ENCODE data around the gene ADGRD1. TPM values are rescaled to one million over a fixed set of nuclear protein-coding genes. Genes with fewer than 3 reads are reported as not detected.

Gene ADGRD1
- total RNA-seq, 1 donor from 2014 or later: 4.1 TPM

DNA sequence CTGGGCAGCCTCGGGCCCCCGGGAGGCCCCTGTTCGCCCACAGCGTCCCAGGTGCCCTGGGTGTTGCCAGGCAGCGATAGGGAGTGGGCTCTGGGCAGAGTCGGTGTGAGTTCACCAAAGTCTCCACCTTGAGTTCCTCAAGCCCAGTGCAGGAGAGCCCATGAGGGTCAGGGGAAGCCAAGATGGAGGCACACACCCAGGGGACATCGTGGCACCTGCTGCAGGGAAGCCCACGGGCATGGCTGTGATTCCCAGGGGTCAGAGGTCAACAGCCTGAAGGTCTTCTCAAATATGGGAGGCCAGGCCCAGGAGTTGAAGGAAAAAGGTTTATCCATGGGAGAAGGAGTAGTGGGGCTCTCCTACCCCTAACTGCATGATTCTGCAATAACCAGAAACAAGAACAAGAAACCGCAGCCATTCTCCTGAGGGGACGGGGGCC lies 148.8 kb downstream of the ADGRD1 start:
- DNase-seq (ENCODE audit: low spot score): no peak

DNA sequence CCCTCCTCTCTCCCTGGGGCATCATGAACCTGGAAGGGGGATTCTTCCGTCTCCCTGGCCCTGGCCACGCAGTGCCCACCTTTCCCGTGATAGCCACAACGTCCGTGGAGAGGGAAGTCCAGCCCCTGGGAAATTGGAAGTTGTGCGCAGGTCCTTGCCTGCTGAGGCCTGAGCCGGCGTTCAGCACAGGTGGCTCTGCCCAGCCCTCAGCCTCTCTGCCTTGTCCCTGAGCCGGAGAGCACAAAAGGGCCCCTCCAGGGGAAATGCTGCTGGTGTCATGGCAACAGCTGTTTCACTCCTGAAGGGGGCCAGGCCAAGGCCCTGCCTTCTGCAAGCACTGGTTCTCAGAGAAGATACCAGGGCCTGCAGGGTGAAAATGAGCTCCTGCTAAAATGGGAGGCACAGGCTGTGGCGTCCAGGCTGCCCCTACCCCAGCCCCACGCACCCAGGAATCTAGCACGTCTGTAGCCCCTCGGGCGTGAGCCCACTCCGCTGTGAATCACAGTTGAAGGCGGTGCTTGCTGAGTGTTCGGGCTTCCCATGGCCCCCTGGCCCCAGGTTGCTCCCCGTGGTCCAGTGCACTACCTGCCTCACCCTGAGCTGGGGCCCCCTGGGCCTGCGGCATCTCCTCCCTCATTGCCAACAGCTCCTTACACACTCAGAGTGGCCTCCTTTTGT lies 149.4 kb downstream of the ADGRD1 start:
- no peak for DNase-seq (ENCODE audit: low spot score)

DNA sequence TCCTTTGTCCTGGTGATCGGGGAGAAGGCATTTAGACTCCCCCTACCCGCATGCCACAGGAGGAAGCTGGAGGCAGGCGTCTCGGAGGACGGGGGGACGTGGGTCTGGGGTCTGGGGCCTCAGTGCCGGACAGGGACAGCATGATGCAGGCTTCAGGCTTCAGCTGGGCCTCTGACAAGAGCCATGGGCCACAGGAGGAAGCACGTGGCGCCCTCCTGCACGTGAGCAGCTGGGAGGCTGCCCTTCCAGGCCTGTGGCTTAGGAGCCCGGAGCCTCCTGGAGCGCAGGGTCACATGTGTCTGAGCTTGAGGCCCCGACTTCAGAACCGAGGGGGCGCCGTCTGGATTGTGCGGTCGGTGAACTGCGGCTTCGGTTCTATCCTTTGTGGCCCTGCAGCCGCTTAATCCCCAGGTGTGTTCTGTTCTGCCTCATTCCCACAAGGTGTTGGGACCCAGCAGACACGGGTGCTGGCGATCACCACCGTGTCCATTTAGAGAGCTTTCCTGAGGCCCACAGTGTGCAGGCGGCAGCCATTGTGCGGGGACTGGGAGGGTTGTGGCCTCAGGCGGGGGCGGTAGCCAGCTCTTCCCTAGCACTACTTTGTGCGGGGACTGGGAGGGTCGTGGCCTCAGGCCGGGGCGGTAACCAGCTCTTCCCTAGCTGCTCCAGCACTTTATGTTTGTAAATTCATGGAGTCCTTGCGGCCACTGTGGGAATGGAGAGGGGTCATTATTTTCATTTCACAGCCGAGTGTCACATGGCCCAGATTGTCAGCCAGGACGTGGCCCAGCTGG lies 150.2 kb downstream of the ADGRD1 start:
- no peak for DNase-seq (ENCODE audit: low spot score)

DNA sequence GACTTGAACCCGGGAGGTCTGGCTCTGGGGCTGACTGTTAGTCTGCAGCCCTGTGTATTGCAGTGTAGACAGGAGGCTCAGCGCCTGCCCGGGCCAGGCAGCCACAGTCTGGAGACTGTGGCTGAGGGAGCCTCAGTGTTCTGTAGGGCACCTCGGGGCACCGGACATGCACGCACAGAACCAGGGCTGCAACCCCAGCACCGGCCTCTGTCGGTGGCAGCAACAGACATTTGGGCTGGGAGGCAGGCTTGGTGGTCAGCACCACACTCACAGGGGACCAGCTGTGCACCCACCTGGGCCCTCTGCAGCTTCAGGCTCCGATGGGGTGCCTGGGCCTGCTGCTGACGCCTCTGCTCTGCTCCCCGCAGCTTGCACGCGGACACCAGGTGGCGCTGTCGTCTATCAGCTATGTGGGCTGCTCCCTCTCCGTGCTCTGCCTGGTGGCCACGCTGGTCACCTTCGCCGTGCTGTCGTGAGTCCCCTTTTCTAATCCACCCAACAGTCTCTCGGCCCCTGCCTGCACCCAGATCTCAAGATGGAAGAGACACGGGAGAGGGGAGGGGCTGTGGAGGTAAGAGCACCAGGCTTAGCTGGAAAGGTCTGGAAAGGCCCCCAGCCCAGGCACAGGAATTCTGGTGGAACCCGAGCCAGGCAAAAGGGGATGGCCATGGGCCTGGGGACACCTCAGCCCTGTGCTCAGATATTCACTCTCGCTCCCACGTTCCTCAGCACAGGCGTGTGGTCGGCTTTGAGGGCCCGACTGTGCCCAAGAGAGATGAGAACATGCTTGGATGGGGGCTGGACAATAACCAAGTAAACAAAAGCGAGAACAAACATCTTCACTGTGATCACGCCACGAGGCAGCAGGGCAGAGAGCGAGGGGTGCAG lies 151.0 kb downstream of the ADGRD1 start:
- DNase-seq (ENCODE audit: low spot score): peak; percentile 73

DNA sequence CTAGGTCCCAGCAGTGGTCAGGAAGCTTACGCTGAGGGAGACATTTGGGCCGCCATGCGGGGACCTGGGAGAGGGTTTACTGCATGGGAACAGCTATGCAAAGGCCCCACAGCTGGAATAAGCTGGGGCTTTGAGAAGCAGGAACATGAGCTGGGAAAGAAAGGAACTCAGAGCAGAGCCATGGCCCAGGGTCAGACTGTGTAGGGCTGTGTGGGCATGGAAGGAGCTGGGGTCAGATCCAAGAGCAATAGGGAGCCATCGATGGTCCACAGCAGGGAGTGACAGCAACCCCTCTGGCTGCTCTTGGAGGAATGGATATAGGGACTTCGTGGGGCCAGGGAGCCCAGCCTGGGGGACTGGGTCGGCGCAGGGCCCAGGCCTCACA lies 151.6 kb downstream of the ADGRD1 start:
- no peak for DNase-seq (ENCODE audit: low spot score)

DNA sequence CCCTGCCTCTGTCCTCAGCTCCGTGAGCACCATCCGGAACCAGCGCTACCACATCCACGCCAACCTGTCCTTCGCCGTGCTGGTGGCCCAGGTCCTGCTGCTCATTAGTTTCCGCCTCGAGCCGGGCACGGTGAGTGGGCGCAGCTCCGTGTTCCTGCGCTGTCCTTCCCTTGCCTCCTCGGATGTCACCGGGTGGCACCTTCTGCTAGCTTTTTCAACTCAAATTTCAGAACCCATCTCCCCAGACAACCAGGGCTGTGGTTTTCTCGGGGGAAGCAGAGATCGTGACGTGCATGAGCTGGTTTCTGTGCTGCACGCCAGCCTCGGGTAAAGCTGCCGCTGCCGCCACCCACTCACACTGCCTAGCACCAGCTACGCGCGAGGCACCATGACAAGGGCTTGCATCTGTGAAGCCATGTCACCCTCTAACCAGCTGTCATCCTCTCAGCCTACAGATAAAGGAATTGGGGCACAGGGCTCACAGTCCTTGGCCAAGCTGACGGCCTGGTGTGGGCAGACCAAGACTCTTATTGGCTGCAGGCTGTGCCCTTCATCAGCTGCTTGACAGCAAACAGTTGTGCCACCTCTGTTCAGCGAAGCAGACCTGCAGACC lies 152.1 kb downstream of the ADGRD1 start:
- no peak for DNase-seq (ENCODE audit: low spot score)

DNA sequence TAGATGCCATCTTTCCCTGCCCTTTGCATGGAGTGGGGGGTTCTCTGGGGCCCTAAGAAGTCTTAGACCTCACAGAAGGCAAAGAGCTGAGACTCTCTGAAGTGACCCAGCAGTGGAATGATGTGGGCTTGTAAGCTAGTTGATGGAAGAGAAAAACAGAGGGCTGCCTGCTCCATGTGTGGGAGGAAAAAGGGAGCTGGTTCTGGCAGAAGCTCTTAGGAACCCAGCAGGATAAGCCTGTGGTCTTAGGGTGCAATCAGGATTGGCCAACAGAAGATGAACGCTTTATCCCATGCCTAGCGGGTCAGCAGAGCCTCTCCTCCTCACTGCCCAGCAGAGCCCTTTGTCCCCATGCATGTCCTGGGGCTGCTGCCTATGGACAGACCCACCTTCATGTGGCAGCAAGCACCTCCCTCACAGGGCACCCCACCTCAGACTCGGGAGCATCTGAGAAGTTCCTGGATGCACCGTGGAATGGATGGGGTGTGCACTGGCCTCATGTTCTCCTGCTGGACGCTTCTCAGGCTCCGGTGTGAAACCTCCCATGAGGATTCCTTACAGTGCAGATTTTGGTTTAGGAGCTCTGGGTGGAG lies 152.7 kb downstream of the ADGRD1 start:
- DNase-seq (ENCODE audit: low spot score): peak; percentile 63

DNA sequence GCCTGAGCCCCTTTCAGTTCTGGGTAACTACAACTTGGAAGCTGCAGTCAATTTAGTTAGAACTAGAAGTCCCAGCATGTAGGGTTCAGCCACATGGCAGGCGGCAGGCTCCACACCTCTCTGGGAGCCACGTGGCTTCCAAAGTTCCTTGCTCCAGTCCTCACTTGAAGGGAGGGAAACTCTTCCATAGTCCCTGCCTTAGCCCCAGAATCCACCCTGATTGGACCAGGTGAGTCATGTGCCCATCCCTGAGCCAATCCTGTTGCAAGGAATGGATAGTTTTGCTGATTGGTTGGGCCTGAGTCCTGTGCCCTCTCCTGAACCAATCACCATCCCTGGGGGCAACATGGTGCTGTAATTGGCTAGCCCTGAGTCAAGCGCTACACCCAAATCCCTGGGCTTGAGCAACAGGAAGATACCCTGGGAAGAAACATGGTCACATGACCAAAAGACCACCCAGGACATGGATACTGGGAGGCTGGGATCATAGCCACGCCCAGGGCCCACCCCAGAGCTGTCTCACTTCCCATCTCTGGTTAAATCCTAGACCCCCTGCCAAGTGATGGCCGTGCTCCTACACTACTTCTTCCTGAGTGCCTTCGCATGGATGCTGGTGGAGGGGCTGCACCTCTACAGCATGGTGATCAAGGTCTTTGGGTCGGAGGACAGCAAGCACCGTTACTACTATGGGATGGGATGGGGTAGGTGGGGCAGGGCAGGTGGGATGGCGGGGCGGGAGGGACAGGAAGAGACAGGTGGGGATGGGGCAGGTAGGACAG lies 154.7 kb downstream of the ADGRD1 start:
- DNase-seq (ENCODE audit: low spot score): no peak

DNA sequence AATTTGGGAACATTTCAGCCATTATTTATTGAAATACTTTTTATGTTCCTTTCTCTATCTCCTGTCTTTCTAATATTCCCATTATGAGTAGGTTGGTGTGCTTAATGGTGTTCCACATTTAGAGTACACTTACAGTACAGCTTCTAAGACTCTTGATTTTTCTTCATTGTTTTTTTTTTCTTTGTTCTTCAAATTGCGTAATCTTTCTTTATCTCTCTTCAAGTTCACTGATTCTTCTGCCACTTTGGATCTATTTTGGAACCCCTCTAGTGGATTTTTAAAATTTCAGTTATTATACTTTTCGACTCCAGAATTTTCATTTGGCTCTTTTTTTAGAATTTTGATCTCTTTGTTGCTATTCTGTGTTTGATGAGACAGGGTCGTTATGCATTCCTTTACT lies 157.7 kb downstream of the ADGRD1 start:
- DNase-seq (ENCODE audit: low spot score): no peak

DNA sequence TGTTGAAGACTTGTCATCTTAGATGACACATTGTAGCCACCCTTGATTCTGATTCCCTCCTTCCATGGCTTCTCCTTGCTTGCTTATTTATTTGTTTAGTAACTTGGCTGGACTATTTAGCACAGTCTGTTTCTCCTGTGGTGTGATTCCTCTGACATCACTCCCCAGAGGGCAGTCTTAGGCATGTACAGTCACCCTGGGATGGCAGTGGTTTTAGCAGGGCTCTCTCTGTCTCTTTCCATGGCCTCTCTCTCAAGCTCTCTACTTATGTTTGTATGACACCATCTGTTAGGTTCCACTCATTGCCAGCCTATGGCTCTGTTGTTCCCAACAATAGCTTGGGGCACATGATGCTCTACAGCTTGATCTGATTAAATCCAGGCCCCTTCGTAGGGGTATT lies 158.3 kb downstream of the ADGRD1 start:
- no peak for DNase-seq (ENCODE audit: low spot score)

DNA sequence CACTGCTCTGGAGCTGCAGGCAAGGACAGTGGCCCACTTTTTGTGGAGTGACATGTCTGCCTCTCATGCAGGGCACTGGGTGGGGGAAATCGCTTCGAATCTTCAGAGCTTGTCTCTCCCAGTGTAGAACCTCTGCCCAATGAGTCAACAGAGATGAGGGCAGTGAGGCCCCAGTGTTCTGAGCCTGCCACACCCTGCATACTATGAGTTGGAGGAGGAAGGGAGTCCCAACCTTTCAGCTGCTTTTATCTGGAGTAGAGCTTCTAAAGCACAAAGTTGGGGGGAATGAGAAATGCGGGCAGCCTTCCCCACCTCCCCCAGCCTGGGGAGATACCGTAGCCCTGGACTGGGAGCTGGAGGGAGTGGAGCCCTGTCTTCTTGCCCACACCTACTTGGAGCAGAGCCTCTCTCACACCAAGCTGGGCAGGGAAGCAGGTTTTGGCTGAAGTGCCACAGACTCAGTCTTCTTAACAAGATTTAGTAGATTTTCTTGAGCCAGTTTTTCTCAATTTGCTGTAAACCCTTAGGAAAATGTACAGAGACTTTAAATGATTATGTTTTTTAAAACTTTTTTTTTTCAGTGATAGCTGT lies 159.1 kb downstream of the ADGRD1 start:
- peak; percentile 92 for DNase-seq (ENCODE audit: low spot score)

DNA sequence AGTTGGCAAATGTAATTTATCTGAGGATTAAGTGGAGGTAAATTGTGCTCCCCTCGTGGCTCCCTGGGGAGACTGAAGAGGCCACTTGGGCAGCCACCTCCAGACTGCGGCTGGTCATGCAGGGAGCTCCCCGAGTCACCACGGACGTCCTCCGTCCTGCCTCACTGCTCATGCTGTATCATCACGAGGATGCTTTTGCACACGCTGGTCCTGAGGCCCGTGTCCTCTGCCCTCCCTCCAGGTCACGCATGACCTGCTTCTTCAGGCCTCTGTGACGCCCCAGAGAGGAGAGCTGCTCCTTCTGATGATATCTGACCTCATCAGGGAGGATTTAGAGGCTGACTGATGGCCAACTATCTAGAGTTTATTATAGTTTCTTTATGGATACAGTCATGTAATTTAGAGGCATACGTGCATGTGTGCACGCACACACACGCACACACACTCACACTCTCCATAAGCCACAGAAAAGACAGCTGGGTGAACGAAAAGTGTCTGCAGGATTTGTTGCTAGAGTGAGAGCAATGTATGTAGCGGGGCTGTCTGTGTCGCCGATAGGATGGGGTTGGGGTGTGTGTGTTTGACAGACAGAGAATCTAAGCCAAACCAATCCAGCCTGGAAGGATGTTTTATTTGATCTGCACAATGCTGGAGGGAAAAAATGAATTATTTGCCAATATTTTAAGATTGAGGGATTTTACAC lies 160.0 kb downstream of the ADGRD1 start:
- DNase-seq (ENCODE audit: low spot score): peak; percentile 88

DNA sequence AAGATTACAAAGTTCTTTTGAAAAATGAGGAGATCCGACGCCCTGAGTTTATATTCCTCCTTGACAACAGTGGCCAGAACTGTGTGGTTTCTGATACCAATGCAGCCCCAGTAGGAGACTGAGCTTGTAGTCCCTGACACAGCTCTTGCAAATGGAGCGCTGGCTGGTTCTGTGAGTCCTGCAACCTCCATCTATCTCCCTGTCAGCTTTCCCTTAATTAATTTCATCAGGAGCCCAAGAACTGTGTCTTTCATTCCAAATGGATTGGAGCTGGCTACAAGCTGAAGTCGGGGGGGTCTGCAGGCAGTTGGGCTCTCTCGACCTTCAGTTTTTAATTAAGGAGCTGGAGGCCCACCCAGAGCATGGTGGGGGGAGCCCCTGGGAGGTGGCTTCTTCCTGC lies 160.6 kb downstream of the ADGRD1 start:
- DNase-seq (ENCODE audit: low spot score): no peak

DNA sequence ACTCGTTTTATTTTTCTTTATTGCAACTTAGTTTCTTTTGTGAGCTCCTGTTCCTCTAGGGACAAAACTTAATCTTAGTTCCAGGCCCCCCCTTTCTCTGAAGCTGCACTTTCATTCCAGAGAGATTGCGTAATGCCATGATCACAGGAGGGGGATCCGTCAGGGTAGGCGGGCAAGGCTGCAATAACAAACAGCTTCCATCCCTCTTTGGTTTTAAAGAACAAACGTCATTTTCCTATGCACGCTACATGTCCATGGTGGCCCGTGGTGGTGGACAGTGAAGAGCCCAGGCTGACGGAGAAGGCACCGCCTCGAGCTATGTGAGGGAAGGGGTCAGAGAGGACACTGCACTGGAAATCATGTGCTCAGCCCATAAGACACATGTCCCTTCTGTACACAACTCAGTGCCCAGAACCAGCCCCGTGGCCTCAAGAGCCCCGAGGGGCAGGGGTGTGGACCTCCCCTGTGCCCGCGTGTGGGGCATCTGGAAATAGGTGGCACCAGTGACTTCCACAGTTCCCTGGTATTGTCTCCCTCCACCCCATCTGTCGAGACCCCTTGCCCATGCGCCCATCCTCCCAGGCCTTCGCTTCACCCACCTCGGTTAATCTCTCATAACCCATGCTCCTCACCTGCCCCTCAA lies 161.4 kb downstream of the ADGRD1 start:
- DNase-seq (ENCODE audit: low spot score): peak; percentile 64

DNA sequence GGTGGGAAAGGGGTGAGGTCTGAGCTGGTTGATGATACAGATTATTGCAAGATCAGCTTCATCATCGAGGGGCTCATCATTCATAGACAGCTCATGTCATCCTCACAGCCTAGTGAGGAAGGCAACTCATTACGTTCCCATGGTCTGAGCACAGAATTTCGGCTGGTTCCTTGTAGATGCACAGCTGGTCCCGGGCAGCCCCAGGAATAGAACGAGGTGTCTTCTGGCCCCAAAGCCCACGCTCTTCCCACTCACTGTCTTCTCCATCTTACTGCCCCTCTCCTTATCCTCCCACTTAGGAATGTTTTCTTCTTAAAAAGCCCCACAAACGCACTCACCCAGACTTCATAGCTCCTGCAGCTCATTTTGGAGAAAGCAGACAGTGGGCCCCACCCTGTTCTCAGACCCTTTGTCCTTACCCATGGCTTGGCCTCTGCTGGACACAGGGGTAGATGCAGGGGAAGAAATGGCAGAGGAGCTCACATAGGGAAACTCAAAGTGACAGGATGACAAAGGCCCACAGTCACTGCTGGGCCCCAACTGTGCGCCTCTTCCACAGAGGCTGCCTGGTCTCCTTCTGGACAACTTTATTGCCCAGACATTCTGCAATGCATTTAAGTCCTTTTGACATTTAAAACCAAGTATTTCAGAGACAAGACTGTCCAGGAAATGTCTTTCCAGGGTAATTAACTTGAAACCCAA lies 162.2 kb downstream of the ADGRD1 start:
- no peak for DNase-seq (ENCODE audit: low spot score)

DNA sequence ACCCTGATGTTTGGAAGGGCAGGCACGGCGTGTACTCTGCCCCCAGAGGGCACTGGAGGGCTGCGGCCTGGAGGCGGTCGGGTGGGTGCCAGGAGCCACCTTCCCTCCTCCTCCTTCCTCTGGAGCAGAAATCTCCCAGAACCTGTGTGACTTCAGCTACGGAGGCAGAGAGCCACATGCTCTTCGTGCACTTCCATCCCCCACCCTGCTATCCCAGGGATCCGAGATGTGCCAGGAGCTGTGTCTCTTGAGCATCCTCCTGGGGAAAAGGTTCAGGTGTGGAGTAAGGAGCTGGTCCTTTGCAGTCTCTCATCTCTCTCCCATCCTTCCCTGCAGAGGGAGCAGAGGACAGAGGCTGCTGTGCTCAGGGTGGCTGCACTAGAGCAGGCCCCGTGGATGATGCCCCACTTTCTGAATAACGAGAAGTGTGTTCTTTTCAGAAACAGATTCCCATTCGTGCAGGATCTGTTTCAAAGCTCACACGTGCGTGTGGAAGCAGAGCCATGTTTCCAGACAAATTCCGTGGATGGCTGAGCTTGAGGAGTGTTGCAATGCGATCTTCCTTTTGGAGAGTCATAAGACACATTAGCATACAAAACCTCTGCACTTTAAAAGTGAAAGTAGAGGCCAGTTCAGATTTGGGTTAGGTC lies 162.9 kb downstream of the ADGRD1 start:
- peak; percentile 86 for DNase-seq (ENCODE audit: low spot score)

DNA sequence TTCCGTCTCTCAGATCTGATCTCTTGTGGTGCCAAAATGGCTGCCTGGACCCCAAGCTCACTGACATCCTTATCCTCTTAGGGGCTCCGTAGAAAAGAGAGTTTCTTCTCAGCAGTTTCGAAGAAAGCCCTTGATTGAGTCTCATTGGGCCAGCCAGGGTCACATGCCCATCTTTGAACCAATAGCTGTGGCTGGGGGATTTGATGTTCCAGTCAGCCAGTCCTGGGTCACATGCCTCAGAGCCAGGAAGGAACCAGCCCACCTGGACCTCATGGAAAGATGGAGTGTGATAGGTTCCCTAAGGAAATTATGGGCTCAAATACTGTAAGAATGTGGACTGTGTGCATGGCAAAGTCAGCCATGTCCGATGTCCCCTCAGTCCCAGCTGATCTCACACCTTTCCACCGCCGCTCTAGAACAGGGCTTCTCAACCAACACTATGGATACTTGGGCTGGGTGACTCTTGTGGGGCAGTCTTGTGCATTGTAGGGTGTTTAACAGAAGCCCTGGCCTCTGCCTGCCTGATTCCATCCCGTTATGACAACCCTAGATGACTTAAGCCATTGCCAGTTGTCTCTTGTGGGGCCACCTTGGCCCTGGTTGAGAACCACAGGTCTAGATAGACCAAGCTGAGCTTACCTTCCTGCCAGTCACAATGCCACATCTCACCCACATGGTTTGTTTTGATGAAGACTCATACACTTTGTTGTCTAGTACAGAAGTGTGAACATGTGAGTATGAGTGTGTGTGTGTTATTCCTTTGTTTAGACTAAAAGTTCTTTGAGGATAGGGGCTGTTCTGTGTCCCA lies 163.9 kb downstream of the ADGRD1 start:
- DNase-seq (ENCODE audit: low spot score): no peak
